GM12873 (cell line): ENCODE data around the gene PPP6R2.

Experiments
- CTCF ChIP-seq: IDR thresholded peaks from 2 replicates; pipeline ENCODE4 v1.5.1; 2012; ENCODE audit warnings: low read depth, mild to moderate bottlenecking, moderate library complexity, low read length, control low read depth; ENCODE audit not compliant: insufficient read depth; ENCODE audit errors: missing control alignments

Gene PPP6R2

GRCh38 chr22:50415426-50415825 is 72.3 kb downstream of the PPP6R2 start:
- no peak for TF ChIP-seq CTCF

- no peak for TF ChIP-seq CTCF
These were observed 73.9 kb downstream of the PPP6R2 start for GRCh38 chr22:50416996-50417395.

- no peak for TF ChIP-seq CTCF
These were observed 74.5 kb downstream of the PPP6R2 start for GRCh38 chr22:50417411-50418210.

GRCh38 chr22:50418624-50419023 is 75.5 kb downstream of the PPP6R2 start:
- no peak for TF ChIP-seq CTCF

GRCh38 chr22:50419116-50419515 is 76.0 kb downstream of the PPP6R2 start:
- TF ChIP-seq CTCF, result no peak

GRCh38 chr22:50420015-50420414 is 76.9 kb downstream of the PPP6R2 start:
- no peak for TF ChIP-seq CTCF

- no peak for TF ChIP-seq CTCF
These were observed 77.5 kb downstream of the PPP6R2 start for GRCh38 chr22:50420581-50420980.
